MM.1S (cell line): ENCODE results near the gene HIBADH.

Experiments
- DNase-seq: peaks from one replicate; pipeline ENCODE4 v3.0.0-alpha.2; 2015
- H2AFZ ChIP-seq: fragments of 300-600 bp; sonication (generic); 2 replicates; pipeline ENCODE4 v1.6.0; 2016; ENCODE audit warnings: antibody characterized with exemption, low read length
- H3F3A ChIP-seq: fragments of 300-600 bp; sonication (generic); 2 replicates; pipeline ENCODE4 v1.6.1; 2016; ENCODE audit warnings: mild to moderate bottlenecking, antibody characterized with exemption, low read length, moderate library complexity, mixed read lengths; ENCODE audit not compliant: insufficient read depth
- H3K27ac ChIP-seq: fragments of 300-600 bp; sonication (generic); 2 replicates; pipeline ENCODE4 v1.5.1; 2016; ENCODE audit warnings: mild to moderate bottlenecking, low read length
- H3K27me3 ChIP-seq: fragments of 300-600 bp; sonication (generic); replicated peaks from 2 replicates; pipeline ENCODE4 v1.6.0; 2016; ENCODE audit warnings: low read length; ENCODE audit not compliant: insufficient read depth
- H3K36me3 ChIP-seq: fragments of 300-600 bp; sonication (generic); replicated peaks from 2 replicates; pipeline ENCODE4 v1.6.1; 2016; ENCODE audit warnings: mild to moderate bottlenecking, low read length, mixed read lengths; ENCODE audit not compliant: insufficient read depth
- H3K4me1 ChIP-seq: fragments of 300-600 bp; sonication (generic); 2 replicates; pipeline ENCODE4 v1.6.1; 2016; ENCODE audit warnings: low read length, mixed read lengths
- H3K4me2 ChIP-seq: fragments of 300-600 bp; sonication (generic); 2 replicates; pipeline ENCODE4 v1.6.0; 2016; ENCODE audit warnings: low read depth, low read length
- H3K4me3 ChIP-seq: fragments of 300-600 bp; sonication (generic); 2 replicates; pipeline ENCODE4 v1.5.1; 2016; ENCODE audit warnings: low read length, mixed read lengths
- H3K79me2 ChIP-seq: fragments of 300-600 bp; sonication (generic); 2 replicates; pipeline ENCODE4 v1.6.1; 2016; ENCODE audit warnings: mixed run types, low read length, mixed read lengths
- H3K9ac ChIP-seq: fragments of 300-600 bp; sonication (generic); 2 replicates; pipeline ENCODE4 v1.6.1; 2016; ENCODE audit warnings: low read length, mixed read lengths
- H3K9me2 ChIP-seq: fragments of 300-600 bp; sonication (generic); replicated peaks from 2 replicates; pipeline ENCODE4 v1.6.1; 2016; ENCODE audit warnings: mild to moderate bottlenecking, low read length, mixed read lengths; ENCODE audit not compliant: insufficient read depth
- H3K9me3 ChIP-seq: fragments of 300-600 bp; sonication (generic); replicated peaks from 2 replicates; pipeline ENCODE4 v1.6.1; 2016; ENCODE audit warnings: mild to moderate bottlenecking, low read length, mixed read lengths; ENCODE audit not compliant: insufficient read depth
- H4K20me1 ChIP-seq: fragments of 300-600 bp; sonication (generic); 2 replicates; pipeline ENCODE4 v1.6.1; 2016; ENCODE audit warnings: mild to moderate bottlenecking, low read length, moderate library complexity, mixed read lengths; ENCODE audit not compliant: insufficient read depth
- EZH2 ChIP-seq: fragments of 300-600 bp; sonication (generic); optimal IDR thresholded peaks from 2 replicates; pipeline ENCODE3; 2017; ENCODE audit warnings: low read depth, mild to moderate bottlenecking, antibody characterized with exemption, low read length, mixed read lengths
- EZH2phosphoT487 ChIP-seq: fragments of 300-600 bp; sonication (generic); IDR thresholded peaks from 2 replicates; pipeline ENCODE4 v1.6.1; 2018; ENCODE audit warnings: antibody characterized with exemption, low read length
- TF ChIP-seq, protein P1 (sequence below): fragments of 300-600 bp; sonication (generic); IDR thresholded peaks from 2 replicates; pipeline ENCODE4 v1.5.1; 2016; ENCODE audit warnings: antibody characterized with exemption, low read length, mixed read lengths

Gene HIBADH

DNA sequence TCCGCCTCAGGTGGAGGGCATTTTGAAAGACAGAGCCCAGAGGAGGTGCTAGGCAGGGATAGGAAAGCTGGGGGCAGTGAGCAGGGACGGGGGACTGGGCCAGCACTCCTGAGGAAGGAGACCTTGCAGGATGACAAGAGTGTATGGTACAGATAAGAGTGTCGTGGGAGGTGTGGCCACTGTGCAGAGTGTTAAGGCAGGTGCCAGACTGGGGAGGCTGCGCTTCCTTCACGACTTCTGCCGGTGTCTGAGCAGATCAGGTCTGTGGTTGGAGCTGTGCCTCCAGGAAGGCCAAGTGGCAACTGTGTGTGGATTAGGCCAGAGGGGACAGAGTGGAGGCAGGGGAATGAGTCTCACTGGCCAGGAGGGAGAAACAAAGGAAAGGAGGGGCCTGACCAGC lies 161.7 kb downstream of the HIBADH start:
- Histone ChIP-seq H4K20me1 (no peaks in the 10 kb centered on the region), H3K9me2 (no peaks in the 10 kb centered on the region), H3K27me3 (no peaks in the 10 kb centered on the region), H3F3A (no peaks in the 10 kb centered on the region), H3K36me3 (no peaks in the 10 kb centered on the region), H2AFZ (no peak overlapping the region), H3K4me3 (no peak overlapping the region), H3K27ac (no peak overlapping the region), H3K9me3 (no peaks in the 10 kb centered on the region), H3K4me2 (no peak overlapping the region), H3K4me1 (no peaks in the 10 kb centered on the region), H3K9ac (no peak overlapping the region), H3K79me2 (no peaks in the 10 kb centered on the region)
- TF ChIP-seq, protein P1, sequence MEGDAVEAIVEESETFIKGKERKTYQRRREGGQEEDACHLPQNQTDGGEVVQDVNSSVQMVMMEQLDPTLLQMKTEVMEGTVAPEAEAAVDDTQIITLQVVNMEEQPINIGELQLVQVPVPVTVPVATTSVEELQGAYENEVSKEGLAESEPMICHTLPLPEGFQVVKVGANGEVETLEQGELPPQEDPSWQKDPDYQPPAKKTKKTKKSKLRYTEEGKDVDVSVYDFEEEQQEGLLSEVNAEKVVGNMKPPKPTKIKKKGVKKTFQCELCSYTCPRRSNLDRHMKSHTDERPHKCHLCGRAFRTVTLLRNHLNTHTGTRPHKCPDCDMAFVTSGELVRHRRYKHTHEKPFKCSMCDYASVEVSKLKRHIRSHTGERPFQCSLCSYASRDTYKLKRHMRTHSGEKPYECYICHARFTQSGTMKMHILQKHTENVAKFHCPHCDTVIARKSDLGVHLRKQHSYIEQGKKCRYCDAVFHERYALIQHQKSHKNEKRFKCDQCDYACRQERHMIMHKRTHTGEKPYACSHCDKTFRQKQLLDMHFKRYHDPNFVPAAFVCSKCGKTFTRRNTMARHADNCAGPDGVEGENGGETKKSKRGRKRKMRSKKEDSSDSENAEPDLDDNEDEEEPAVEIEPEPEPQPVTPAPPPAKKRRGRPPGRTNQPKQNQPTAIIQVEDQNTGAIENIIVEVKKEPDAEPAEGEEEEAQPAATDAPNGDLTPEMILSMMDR, result no peak
- TF ChIP-seq EZH2phosphoT487 (no peak), EZH2 (no peak)
- no peak for DNase-seq

DNA sequence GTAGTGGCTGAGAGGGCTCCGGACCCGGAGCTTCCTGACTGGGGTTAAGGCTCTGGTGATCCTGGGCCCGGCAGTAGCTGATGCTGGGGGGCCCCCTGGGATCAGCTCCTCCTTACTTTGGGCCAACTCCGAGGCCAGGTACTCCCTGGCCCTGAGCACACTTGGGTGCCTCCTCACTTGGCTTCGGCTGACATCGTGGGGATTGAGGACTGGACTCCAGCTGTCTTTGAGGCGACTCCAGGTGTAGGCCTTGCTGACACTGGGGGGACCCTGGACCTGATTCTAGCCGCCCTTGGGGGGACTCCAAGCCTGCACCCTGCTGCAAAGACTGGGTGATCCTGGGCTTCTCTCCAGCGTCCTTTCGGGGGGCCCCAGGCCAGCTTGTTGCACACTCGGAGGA lies 170.5 kb downstream of the HIBADH start:
- Histone ChIP-seq H3K27me3 (no peaks in the 10 kb centered on the region), H3K9me2 (no peaks in the 10 kb centered on the region), H3K4me1 (no peaks in the 10 kb centered on the region), H3K79me2 (no peaks in the 10 kb centered on the region), H3K36me3 (no peaks in the 10 kb centered on the region), H3F3A (no peaks in the 10 kb centered on the region), H3K9me3 (no peaks in the 10 kb centered on the region), H3K4me3 (no peak overlapping the region), H2AFZ (no peak overlapping the region), H3K27ac (no peak overlapping the region), H4K20me1 (no peaks in the 10 kb centered on the region), H3K9ac (no peak overlapping the region), H3K4me2 (no peak overlapping the region)
- TF ChIP-seq EZH2phosphoT487 (no peak), EZH2 (no peak)
- TF ChIP-seq, protein P1, result no peak
- no peak for DNase-seq

DNA sequence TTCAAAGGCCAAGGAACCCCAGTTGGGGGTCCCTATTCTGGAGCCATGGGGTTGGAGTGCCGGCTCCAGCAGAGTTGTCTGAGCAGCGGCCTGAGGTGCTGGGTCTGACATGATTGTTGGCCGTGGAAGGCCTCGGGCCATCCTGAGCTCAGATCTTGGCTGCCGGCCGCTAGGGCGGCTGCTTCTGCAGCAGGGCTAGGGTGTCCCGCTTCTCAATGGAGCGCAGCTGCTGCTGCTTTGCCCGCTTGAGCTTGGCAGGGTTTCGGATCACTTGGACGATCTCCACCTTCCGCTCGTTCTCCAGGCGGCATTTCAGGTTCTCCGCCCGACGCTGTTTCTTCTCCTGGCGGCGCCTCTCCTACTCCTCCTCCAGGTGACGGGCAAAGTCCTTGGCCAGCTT lies 171.1 kb downstream of the HIBADH start:
- no peak overlapping the region for H3K27ac ChIP-seq
- TF ChIP-seq, protein P1, result no peak
- no peak for TF ChIP-seq EZH2
- no peak for TF ChIP-seq EZH2phosphoT487
- no peak overlapping the region for H3K4me2 ChIP-seq
- no peaks in the 10 kb centered on the region for H3K9me2 ChIP-seq
- H4K20me1 ChIP-seq, result no peaks in the 10 kb centered on the region
- no peaks in the 10 kb centered on the region for H3K4me1 ChIP-seq
- H3K4me3 ChIP-seq, result no peak overlapping the region
- H3K27me3 ChIP-seq, result no peaks in the 10 kb centered on the region
- H3K9me3 ChIP-seq, result no peaks in the 10 kb centered on the region
- no peaks in the 10 kb centered on the region for H3K36me3 ChIP-seq
- no peaks in the 10 kb centered on the region for H3K79me2 ChIP-seq
- H3K9ac ChIP-seq, result no peak overlapping the region
- no peaks in the 10 kb centered on the region for H3F3A ChIP-seq
- no peak overlapping the region for H2AFZ ChIP-seq
- no peak for DNase-seq
